ENCODE data around the gene ABCA6. TPM values are rescaled to one million over a fixed set of nuclear protein-coding genes. Genes with fewer than 3 reads are reported as not detected.

The ABCA6 gene
- polyA plus RNA-seq, 1 experiment: 0.36 TPM

DNA sequence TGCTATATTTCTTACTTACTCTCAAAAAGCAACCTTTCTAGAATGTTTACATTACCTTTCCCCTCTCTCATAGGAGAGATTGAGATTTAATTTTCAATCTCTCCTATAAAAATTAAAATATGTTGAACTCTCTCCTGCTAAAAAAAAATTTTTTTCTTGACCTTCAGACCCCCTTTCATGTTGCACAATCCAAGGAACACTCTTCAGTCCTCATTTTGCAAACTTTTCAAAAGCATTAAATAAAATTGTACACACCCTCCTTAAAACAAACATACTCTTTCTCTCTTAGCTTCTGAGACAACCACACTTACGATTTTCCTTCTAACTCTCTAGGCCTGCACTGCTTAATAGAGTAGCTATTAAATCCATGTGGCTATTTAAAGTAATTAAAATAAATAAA is 8.6 kb upstream of the ABCA6 start:
- CTCF ChIA-PET: no interaction called here
- Histone ChIP-seq H3K4me3 (ENCODE audit: low read depth, low read length) (no peak overlapping the region), H3K9me3 (ENCODE audit: control insufficient read depth, insufficient read depth, low read length) (no peaks in the 10 kb centered on the region), H3K27me3 (ENCODE audit: control insufficient read depth, insufficient read depth, low read length) (no peaks in the 10 kb centered on the region), H3K27ac (ENCODE audit: low read depth, low read length) (no peak overlapping the region)
- TF ChIP-seq, protein P1, sequence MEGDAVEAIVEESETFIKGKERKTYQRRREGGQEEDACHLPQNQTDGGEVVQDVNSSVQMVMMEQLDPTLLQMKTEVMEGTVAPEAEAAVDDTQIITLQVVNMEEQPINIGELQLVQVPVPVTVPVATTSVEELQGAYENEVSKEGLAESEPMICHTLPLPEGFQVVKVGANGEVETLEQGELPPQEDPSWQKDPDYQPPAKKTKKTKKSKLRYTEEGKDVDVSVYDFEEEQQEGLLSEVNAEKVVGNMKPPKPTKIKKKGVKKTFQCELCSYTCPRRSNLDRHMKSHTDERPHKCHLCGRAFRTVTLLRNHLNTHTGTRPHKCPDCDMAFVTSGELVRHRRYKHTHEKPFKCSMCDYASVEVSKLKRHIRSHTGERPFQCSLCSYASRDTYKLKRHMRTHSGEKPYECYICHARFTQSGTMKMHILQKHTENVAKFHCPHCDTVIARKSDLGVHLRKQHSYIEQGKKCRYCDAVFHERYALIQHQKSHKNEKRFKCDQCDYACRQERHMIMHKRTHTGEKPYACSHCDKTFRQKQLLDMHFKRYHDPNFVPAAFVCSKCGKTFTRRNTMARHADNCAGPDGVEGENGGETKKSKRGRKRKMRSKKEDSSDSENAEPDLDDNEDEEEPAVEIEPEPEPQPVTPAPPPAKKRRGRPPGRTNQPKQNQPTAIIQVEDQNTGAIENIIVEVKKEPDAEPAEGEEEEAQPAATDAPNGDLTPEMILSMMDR (IDR thresholded peaks at IDR 0.05; ENCODE audit: low read depth, low read length): no peak
- POLR2A ChIA-PET: interaction anchor here (0.7 kb wide), 1 partner anchor 61 kb away, joined by 3 read pairs; no protein-coding TSS in a partner anchor
- DNase-seq (ENCODE audit: low read depth, low spot score): no peak

DNA sequence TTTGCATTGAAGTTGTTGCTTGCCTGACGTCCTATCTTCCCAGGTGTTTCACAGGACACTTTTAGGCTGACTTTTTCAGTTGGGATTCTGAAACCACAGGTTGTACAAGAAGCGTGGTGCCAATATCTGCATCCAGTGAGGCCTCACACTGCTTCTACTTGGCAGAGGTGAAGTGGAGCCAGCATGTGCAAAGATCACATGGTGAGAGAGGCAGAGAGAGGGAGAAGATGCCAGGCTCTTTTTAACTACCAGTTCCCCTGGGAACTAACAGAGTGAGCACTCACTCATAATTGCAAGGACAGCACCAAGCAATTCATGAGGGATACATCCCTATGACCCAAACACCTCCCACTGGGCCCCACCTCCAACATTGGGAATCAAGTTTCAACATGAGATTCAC is 5.8 kb upstream of the ABCA6 start:
- Histone ChIP-seq H3K27ac (ENCODE audit: low read depth, low read length) (no peak overlapping the region), H3K4me3 (ENCODE audit: low read depth, low read length) (no peak overlapping the region), H3K9me3 (ENCODE audit: control insufficient read depth, insufficient read depth, low read length) (no peaks in the 10 kb centered on the region), H3K27me3 (ENCODE audit: control insufficient read depth, insufficient read depth, low read length) (no peaks in the 10 kb centered on the region)
- ChIA-PET CTCF (interaction anchor here (2.5 kb wide), 1 partner anchor 376 kb away, joined by 6 read pairs; no protein-coding TSS in a partner anchor), POLR2A (no interaction called here)
- TF ChIP-seq, protein P1 (IDR thresholded peaks at IDR 0.05; ENCODE audit: low read depth, low read length): no peak
- no peak for DNase-seq (ENCODE audit: low read depth, low spot score)

DNA sequence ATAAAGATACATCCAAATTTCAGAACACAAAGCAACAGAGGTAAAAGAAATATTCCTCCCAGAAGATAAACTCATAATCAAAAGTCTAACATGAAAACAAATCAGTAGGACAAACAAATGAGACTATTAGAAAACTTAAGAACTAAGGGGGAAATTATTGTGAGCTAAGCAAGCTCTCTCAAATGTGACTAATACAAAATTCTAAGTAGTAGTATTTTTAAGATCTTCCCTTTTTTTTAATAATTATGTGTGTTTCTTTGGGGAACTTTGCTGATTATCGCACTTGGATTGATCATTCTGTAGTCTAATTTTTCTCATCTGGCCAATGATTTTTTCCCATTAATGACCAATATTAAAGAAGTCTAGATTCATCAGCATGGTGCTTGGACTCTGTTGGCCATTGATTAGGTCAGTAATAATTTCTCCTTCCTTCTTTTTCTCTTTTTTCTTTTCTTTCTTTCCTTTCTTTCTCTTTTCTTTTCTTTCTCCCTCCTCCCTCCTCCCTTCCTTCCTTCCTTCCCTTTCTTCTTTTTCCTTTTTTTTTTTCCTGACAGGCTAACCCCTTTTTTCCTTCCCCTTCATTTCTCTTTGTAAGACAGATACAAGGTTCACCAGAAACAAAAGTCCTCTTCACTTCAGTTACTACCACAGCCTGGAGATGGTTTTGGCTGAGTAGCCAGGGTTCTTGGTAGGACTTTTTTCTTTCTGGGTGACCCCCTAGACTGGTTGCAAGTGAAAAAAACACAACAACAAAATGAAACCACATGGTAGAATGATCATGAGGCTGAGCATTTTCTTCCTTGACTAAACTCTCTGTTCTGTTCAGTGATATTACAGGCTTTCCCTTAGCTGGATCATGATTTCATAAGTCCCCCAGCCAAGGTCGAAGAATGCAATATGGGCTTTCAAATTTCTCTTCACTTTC is 2.9 kb upstream of the ABCA6 start:
- no peak overlapping the region for H3K27ac ChIP-seq (ENCODE audit: low read depth, low read length)
- TF ChIP-seq, protein P1 (IDR thresholded peaks at IDR 0.05; ENCODE audit: low read depth, low read length): no peak
- POLR2A ChIA-PET: no interaction called here

DNA sequence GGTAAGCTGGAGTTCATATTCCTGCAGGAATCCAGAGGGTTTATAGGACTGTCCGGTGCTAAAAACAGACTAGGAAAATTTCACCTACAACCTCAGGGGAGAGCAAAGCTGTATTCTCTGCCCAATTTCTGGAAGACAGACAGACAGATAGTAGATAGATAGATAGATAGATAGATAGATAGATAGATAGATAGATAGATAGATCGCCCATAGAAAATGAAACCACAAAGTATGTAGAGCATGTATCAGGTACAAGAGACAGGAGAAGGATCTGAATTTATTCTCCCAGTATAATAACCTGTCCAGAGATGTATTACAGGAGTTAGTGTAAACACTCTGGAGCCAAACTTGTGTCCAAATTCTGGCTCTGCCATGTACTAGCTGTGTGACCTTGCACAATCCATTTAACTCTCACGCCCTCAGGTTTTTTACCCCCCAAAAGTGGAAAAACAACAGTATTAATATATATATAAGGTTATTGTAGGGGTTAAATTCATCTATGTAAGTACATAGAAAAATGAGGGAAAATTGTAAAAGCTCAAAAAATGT is 2.1 kb upstream of the ABCA6 start:
- H3K27me3 ChIP-seq (ENCODE audit: control insufficient read depth, insufficient read depth, low read length): no peaks in the 10 kb centered on the region
- CTCF ChIA-PET: no interaction called here
- no peak overlapping the region for H3K27ac ChIP-seq (ENCODE audit: low read depth, low read length)
- POLR2A ChIA-PET: no interaction called here
- no peaks in the 10 kb centered on the region for H3K9me3 ChIP-seq (ENCODE audit: control insufficient read depth, insufficient read depth, low read length)
- no peak for DNase-seq (ENCODE audit: low read depth, low spot score)
- TF ChIP-seq, protein P1 (IDR thresholded peaks at IDR 0.05; ENCODE audit: low read depth, low read length): no peak
- H3K4me3 ChIP-seq (ENCODE audit: low read depth, low read length): no peak overlapping the region

More for the DNA sequence above, 2.9 kb upstream of the ABCA6 start:
- no peak for DNase-seq (ENCODE audit: low read depth, low spot score)
- Histone ChIP-seq H3K27me3 (ENCODE audit: control insufficient read depth, insufficient read depth, low read length) (no peaks in the 10 kb centered on the region), H3K9me3 (ENCODE audit: control insufficient read depth, insufficient read depth, low read length) (no peaks in the 10 kb centered on the region), H3K4me3 (ENCODE audit: low read depth, low read length) (no peak overlapping the region)
- CTCF ChIA-PET: no interaction called here

DNA sequence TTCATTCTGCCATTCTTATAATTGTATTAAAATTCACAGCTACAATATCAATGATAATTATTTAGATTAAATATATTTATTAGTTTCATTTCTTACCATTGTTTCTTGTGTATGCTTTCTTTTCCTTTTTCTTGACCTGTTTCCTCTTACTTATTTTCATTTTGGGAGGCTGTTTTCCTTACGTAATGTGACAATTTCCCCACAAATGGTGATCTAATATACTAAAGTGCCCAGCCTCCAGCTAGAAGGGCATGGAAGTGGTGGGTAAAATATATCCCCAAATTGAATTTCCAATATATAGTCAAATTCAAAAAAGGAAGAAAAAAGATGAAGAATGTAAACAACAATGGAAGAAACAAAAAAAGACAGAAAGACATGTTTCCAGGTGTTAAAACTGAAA is 1.5 kb upstream of the ABCA6 start:
- TF ChIP-seq, protein P1 (IDR thresholded peaks at IDR 0.05; ENCODE audit: low read depth, low read length): no peak
- ChIA-PET POLR2A (no interaction called here), CTCF (no interaction called here)
- Histone ChIP-seq H3K4me3 (ENCODE audit: low read depth, low read length) (no peak overlapping the region), H3K9me3 (ENCODE audit: control insufficient read depth, insufficient read depth, low read length) (no peaks in the 10 kb centered on the region), H3K27me3 (ENCODE audit: control insufficient read depth, insufficient read depth, low read length) (no peaks in the 10 kb centered on the region), H3K27ac (ENCODE audit: low read depth, low read length) (no peak overlapping the region)
- DNase-seq (ENCODE audit: low read depth, low spot score): no peak
